Iris pigment epithelial cell (primary cell): ENCODE measurements around the gene PHKG2.
A peak's percentile ranks its signal among the peaks of the same experiment; 100 is the strongest.

Experiments used
- DNase-seq: peaks from one replicate; pipeline ENCODE4 v3.0.0-alpha.2; 2011; ENCODE audit warnings: low read depth

PHKG2 gene

GRCh38 chr16:30757316-30757715, 9.1 kb downstream of the PHKG2 start:
- no peak for DNase-seq

- DNase-seq: no peak
Observed at GRCh38 chr16:30758988-30759491, 10.8 kb downstream of the PHKG2 start.

GRCh38 chr16:30760001-30760559, 11.9 kb downstream of the PHKG2 start:
- no peak for DNase-seq

GRCh38 chr16:30760577-30761426, 12.6 kb downstream of the PHKG2 start:
- DNase-seq: no peak

GRCh38 chr16:30761427-30761927, 13.3 kb downstream of the PHKG2 start:
- peak; percentile 30 for DNase-seq

- DNase-seq: peak; percentile 98
Observed at GRCh38 chr16:30761928-30762902, 14.0 kb downstream of the PHKG2 start, which contains the start of the genes CFAP119 and RNF40. Gene CFAP119 (minus strand): TSS chr16:30762062. CDS start chr16:30761748, 314 bp downstream. Gene RNF40 (plus strand): TSS chr16:30762322. CDS start chr16:30762546, 224 bp downstream.

DNA sequence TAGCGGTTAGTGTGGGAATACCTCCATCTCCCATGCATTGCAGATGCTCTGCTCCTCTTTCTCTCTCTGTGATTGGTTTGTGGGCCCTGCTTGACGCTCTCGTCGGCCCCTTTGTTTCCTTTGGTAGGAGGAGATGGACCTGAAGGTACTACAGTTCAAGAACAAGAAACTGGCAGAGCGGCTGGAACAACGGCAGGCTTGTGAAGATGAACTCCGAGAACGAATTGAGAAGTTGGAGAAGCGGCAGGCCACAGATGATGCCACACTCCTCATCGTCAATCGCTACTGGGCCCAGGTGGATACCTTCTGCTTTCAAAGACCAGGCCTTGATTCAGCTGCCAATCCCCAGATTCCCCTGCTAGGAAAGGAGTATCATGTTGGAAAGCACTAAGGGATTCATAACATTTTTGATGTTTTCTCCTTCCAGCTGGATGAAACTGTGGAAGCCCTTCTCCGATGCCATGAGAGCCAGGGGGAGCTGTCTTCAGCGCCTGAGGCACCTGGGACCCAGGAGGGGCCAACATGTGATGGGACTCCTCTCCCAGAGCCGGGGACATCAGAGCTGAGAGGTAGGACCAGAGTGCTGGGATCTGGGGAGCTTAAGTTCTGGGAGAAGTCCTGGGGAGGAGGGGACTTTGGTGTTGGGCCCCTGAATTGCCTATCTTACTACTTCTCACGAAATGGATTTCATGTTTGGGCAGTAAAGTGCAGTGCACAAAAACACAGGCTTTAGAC, 14.9 kb downstream of the PHKG2 start:
- DNase-seq: no peak

GRCh38 chr16:30764086-30764485, 15.9 kb downstream of the PHKG2 start:
- DNase-seq: no peak

GRCh38 chr16:30764816-30765465, 16.7 kb downstream of the PHKG2 start:
- no peak for DNase-seq

GRCh38 chr16:30766206-30766932, 18.1 kb downstream of the PHKG2 start:
- DNase-seq: no peak

- no peak for DNase-seq
Observed at GRCh38 chr16:30766933-30767284, 18.7 kb downstream of the PHKG2 start.

DNA sequence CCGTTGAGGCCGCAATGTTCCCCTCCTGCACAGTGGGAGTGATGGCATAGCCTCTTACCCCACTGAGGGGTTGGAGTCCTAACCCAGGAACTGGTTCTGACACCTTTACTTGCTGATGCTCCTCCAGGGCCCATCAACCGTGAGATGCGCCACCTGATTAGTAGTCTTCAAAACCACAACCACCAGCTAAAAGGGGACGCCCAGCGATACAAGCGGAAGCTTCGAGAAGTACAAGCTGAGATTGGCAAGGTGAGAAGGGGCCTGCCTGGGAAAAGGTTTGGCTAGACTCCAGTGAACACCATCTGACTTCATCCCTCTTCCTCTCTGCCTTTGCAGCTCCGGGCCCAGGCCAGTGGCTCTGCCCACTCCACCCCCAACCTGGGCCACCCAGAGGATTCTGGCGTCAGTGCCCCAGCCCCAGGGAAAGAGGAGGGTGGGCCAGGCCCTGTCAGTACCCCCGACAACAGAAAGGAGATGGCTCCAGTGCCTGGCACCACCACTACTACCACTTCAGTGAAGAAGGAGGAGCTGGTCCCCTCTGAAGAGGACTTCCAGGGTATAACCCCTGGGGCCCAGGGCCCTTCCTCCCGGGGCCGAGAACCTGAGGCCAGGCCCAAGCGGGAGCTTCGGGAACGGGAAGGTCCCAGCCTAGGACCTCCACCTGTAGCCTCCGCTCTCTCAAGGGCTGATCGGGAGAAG, 19.7 kb downstream of the PHKG2 start:
- DNase-seq: no peak

DNA sequence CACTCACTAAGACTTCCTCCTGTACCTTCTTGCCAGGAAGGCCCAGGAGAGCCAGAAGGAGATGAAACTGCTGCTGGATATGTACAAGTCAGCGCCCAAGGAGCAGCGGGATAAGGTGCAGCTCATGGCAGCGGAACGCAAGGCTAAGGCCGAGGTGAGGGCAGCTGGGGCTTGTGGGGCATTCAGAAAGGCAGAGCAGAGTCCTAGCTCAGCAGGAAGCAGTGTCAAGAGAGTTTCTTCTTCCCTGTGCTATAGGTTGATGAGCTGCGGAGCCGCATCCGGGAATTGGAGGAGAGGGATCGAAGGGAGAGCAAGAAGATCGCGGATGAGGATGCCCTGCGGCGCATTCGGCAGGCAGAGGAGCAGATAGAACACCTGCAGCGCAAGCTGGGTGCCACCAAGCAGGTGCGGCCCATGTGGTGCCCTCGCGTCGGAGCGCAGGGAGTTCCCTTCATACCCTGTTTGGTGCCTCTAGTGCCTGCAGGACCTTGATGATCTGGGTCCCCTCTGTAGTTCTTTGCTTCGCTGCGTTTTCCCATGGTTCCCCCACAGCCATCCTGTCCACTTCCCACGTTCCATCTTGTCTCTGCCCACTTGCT, 20.5 kb downstream of the PHKG2 start:
- no peak for DNase-seq

DNA sequence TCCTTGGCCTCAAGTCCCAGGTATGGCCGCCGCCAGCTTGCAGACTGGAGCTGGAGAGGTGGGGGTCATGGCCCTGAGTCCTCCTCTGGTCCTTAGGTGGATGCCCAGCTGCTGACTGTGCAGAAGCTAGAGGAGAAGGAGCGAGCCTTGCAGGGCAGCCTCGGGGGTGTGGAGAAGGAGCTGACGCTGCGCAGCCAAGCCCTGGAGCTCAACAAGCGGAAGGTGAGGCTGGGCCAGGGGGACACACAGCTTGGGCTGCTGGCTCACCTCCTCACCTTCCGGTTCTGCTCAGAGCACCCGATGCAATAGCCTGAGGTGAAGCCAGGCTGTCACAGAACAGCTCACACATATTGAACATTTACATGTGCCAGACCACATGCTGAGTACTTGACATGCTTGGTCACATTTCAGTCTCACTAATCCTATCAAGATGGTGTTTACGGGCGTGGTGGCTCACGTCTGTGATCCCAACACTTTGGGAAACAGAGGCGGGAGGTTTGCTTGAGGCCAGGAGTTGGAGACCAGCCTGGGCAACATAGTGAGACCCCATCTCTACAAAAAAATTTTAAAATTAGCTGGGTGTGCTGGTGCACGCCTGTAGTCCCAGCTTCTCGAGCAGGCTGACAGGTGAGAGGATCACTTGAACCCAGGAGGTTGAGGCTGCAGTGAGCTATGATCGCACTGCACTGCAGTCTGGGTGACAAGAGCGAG, 21.3 kb downstream of the PHKG2 start:
- no peak for DNase-seq

GRCh38 chr16:30771726-30772125, 23.5 kb downstream of the PHKG2 start:
- peak; percentile 28 for DNase-seq

DNA sequence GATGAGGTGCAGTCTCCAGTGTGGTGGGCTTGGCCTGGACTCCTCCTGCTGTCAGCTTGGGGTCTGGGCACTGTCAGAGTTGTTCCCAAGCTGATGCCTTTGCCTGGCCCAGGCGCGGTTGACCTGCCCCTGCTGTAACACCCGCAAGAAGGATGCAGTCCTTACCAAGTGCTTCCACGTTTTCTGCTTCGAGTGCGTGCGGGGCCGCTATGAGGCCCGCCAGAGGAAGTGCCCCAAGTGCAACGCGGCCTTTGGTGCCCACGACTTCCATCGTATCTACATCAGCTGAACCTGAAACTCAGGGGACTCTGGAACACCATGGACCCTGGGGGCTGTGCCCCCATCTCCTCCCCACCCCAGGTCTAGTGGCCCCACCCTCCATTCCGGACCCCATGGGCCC, 25.6 kb downstream of the PHKG2 start:
- DNase-seq: no peak

- no peak for DNase-seq
Observed at GRCh38 chr16:30774367-30775130, 26.3 kb downstream of the PHKG2 start.

- no peak for DNase-seq
Observed at GRCh38 chr16:30775131-30775391, 26.8 kb downstream of the PHKG2 start.
